Measurements from ENCODE around the gene PSMD14.
"Not testable (repeated sequence)": the region's sequence is repeated elsewhere in the genome, so short reads cannot be mapped to it uniquely, and the experiment has no call there.

PSMD14 gene

DNA sequence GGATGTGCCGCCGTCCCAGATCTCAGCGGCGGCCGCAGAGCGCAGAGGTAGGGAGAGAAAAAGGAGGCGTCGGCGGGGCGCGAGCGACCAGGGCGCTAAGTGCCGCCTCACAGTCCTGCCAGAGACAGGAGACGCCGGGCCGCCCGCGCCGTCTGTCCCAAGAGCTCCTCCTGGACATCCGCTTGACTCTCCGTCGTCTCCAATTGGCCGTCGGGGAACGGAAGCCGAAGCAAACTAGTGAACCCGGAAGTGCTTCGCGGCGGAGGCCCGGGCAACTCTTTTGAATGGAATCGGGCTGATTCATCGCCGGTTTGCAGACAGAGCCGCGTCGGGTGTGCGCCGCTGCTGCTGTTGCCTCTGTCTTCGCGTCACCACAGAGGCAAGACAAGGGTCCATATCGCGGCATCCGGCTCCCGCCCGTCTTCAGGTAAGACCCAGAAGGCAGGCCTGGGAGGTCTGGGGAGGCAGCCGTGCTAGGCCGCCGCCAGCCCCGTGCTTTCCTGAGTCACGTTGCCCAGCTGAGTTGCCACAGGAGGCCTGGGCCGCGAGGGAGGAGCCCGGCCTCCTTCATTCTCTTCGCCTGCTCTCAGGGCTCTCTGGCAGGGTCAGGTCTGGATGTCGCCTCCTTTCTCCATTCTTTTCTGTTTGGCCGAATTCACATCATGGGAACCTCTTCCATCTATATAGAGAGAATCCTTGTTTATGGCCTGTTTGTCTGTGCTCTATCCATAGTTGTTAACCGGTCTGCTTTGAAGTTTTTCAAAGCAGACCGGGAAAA lies at the start of gene PSMD14:
PSMD14 (plus strand) TSS at position 248 of the 778 bp plus-strand sequence. CDS start 10,401 bp downstream, outside the sequence.
- in situ Hi-C loops (cut with HindIII; ENCODE audit: low pct_unique_long_range_greater_than_20kb, low sequenced_read_pairs), result no loop called here
- no peak for TF ChIP-seq JUND (IDR thresholded peaks at IDR 0.05; ENCODE audit: low read depth)
- peak; percentile 40 to 93 for DNase-seq (ENCODE audit: low read depth in 1 of 2, low spot score in 1 of 2)

DNA sequence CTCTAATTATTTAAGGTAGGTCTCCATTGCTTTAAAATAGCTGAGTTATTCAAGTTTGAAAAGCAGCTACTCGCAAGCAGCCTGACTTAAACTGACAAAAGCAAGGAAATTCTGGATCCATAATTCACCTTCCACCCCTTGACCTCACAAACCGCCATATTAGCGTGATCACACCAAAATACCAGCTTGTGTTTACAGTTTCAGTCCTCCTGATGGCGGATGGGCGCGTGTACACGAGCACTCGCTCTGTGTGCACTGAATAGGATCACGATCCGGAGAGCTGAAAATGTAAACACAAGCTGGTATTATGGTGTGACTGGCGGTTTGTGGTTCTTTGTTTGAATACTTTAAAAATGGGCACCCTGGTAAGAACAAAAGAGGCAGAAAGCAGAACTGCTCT lies 42.4 kb upstream of the PSMD14 start:
- DNase-seq (ENCODE audit: low read depth in 1 of 2, low spot score in 1 of 2), result no peak
- in situ Hi-C loops (cut with HindIII; ENCODE audit: low pct_unique_long_range_greater_than_20kb, low sequenced_read_pairs), result no loop called here
- TF ChIP-seq JUND (IDR thresholded peaks at IDR 0.05; ENCODE audit: low read depth), result no peak

DNA sequence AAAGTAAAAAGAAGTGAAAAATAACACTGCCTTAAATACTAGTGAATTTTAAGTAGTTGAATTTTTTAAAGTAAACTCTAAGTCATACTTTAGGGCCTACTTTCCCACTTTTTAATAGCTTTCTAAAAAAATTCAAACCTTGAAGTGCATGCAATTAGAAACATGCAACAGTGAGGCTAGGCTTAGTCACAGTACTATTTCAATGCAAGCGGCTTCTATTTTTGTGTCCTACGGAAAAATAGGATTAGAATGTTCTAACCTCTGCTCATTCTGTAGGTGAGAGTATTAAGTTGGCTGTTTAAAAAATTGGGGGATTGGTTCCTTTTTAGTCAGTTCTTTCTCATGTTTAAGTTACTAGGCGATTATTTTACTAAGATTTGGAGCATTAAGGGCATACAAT lies 39.1 kb upstream of the PSMD14 start:
- in situ Hi-C loops (cut with HindIII; ENCODE audit: low pct_unique_long_range_greater_than_20kb, low sequenced_read_pairs), result no loop called here
- DNase-seq (ENCODE audit: low read depth in 1 of 2, low spot score in 1 of 2), result no peak
- TF ChIP-seq JUND (IDR thresholded peaks at IDR 0.05; ENCODE audit: low read depth), result no peak

DNA sequence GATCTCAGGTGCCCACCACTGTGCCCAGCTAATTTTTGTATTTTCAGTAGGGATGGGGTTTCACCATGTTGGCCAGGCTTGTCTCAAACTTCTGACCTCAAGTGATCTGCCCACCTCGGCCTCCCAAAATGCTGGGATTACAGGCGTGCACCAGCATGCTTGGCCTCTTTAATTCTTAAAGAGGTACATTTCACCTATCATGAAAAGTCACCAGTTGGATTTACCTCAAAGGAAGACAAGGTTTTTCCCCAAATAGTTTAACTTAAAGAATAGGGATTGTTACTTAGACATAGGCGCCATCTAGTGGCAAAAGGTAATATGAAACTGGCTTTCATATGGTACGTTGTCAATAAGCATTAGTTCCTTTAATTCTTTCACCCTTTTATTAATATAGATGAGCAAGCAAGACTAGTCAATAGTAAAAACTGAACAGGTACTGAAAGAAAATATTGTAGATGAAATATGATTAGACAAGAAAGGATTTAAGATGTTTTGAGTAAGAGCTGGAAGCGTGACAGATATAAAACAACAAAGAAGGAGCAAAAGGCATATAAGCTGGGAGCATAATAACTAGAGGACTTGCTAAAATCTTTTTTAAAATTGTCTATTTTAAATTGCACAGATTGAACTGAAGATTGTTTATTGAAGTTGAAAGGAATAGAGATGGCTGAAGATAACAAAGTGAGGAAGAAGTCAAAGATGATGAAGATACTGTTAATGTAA lies 35.0 kb upstream of the PSMD14 start:
- DNase-seq (ENCODE audit: low read depth in 1 of 2, low spot score in 1 of 2), result peak in 1 of 2 experiments; percentile 62
- in situ Hi-C loops (cut with HindIII; ENCODE audit: low pct_unique_long_range_greater_than_20kb, low sequenced_read_pairs), result no loop called here
- no peak for TF ChIP-seq JUND (IDR thresholded peaks at IDR 0.05; ENCODE audit: low read depth)

DNA sequence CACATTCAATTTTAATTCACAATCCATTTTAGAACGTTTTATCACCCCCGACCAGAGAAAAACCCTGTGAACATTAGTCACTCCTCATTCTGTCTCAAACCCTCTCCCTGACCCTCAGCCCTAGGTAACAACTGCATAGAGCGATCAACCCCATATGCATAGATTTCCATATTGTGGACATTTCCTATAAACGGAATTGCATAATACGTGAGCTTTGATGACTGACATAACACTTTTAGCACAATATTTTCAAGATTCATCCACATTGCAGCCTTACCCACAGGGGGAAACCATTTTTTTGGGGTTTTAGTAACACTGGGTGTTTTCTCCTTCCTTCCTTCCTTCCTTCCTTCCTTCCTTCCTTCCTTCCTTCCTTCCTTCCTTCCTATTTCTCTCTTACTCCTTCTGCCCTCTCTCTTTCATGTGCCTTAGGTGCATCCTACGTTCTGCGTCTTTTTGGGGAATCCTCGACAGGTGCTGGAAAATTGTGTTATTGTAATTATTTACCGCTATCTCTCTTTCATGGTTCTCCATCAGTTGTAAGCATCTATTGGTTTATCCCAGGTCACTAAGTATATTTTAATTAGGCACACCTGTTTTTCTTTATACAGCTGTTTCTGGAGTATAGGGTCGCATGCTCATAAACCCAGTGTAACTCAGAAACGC lies 29.5 kb upstream of the PSMD14 start:
- in situ Hi-C loops (cut with HindIII; ENCODE audit: low pct_unique_long_range_greater_than_20kb, low sequenced_read_pairs), result not testable (repeated sequence)
- peak; percentile 26 to 63 for DNase-seq (ENCODE audit: low read depth in 1 of 2, low spot score in 1 of 2)

DNA sequence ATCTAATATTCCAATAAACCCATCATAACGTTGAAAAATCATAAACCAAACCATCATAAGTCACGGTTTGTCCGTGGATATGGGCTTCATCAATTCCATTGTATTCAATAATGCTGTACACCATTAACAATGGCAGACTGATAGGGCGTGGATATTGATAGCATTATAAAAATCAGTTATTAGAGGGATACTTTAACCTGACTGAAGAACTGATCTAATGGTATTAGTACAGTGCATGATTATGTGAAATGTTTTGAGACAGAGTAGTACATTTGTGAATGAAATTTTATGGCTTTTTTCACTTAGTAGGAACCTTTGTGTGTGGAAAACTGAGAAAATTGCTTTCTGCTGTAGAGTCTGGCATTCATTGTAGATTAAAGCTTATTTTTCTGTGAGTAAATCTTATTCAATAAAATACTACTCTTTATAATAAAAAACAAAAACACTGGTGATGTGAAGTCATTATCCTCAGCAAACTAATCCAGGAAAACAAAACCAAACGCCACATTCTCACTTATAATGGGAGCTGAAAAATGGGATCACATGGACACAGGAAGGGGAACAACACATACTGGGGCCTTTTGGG lies 28.9 kb upstream of the PSMD14 start:
- DNase-seq (ENCODE audit: low read depth in 1 of 2, low spot score in 1 of 2), result peak in 1 of 2 experiments; percentile 10
- in situ Hi-C loops (cut with HindIII; ENCODE audit: low pct_unique_long_range_greater_than_20kb, low sequenced_read_pairs), result not testable (repeated sequence)

DNA sequence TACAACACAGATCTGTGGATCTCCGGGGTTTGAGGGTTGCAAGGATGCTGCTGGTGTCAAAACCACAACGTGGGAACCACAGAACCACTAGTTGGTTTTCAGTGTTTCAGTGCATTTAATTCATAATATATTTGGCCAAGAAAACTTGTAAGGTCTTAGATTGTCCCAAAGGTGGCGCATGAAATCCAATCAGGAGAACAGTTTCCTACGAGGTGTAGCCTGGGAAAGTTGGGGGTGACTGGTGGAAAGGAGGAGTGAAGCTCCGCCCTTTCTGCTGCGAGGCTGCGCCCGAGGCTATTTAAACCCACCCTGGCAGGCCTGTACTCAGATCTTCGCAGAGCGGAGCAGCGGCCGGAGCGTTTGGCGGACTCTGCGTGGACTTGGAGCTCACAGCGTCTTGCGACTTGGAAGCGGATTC lies 27.3 kb upstream of the PSMD14 start:
- in situ Hi-C loops (cut with HindIII; ENCODE audit: low pct_unique_long_range_greater_than_20kb, low sequenced_read_pairs), result not testable (repeated sequence)
- peak in 1 of 2 experiments; percentile 81 for DNase-seq (ENCODE audit: low read depth in 1 of 2, low spot score in 1 of 2)

DNA sequence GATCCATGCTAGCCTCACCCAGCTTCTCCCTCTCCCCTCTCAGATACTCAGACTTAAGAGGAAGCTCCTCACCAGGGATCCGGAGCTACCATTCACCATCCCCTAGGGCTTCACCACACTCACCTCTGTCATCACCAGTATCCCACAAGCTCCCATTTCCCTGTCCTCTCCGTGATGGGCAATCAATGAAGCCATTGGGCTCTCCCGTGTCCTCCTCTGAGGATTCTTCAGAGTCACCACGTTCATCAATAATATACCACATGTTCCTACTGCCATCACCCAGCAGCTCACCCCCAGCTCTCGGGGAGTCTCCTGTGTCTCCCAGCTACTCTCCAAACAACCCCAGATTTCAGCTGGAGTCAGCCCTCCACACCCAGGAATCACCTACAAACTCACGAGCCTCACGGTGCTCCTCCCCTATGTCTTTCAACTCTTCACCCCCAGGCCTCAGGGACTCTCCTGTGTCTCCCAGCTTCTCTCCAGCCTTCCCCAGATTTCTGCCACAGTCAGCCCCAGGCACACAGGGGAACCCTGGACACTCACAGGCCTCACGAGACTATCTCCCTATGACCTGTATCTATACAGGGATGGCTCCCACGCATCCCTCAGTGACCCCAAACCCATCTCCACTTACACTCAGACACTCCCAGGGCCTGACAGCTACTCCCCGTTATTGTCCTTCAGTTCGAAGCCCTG lies 26.5 kb upstream of the PSMD14 start:
- in situ Hi-C loops (cut with HindIII; ENCODE audit: low pct_unique_long_range_greater_than_20kb, low sequenced_read_pairs); DNase-seq (ENCODE audit: low read depth in 1 of 2, low spot score in 1 of 2): not testable (repeated sequence)

DNA sequence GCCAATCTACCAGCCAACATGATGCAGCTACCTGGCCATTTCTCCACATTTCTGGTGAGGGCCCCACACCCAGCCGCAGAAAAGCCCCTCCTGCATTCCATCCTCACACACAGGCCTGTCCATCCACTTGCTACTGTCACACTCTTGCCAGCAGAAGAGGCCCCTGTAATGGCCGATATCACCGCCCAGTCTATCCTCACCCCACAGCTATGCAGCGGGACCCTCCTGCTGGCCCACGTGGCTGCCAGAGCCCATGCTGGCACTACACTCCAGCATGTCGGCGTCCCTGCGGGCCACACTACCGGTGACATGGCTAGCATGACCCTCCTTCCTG lies 25.9 kb upstream of the PSMD14 start:
- in situ Hi-C loops (cut with HindIII; ENCODE audit: low pct_unique_long_range_greater_than_20kb, low sequenced_read_pairs); DNase-seq (ENCODE audit: low read depth in 1 of 2, low spot score in 1 of 2): not testable (repeated sequence)

DNA sequence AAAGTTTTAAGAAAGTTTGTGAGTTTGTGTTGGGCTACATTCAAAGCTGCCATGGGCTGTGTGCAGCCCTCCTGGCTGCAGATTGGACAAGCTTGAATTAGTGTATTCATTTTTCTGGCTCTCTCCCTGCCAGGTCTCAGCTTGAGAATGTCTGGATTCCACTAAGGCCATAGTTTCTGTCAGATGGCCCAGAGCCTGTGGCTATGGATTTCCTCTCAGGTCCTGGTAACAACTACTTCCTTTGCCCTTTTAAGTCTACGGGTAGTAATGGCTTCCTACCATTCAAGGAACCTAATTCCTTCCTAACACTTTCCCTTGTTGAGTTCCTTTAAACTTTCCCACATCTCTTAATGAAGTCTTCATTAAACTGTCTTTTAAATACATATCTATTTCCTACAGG lies 24.3 kb upstream of the PSMD14 start:
- in situ Hi-C loops (cut with HindIII; ENCODE audit: low pct_unique_long_range_greater_than_20kb, low sequenced_read_pairs), result no loop called here

DNA sequence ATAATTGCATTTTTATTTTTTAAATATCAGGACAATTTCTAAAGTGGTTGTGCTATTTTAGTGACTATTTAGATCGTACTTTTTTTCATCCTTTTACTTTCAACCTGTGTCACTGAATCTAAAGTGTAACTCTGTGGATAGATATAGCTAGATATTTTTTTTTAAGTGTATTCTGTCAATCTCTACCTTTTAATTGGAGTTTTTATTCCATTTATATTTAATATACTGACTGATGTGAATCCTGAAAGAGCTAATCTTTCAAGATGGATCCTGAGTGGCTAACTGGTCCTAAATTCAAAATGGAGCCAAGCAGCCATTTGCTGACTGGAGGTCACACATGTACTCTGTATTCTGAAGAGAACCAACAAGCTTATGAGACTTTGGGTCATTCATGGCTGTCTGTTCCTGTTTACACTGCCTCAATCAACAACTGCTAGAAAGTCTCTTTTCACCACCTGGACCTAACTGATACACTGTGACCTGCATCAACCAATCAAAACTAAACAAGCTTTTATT lies 4.6 kb upstream of the PSMD14 start:
- in situ Hi-C loops (cut with HindIII; ENCODE audit: low pct_unique_long_range_greater_than_20kb, low sequenced_read_pairs), result no loop called here
- TF ChIP-seq JUND (IDR thresholded peaks at IDR 0.05; ENCODE audit: low read depth), result no peak
- no peak for DNase-seq (ENCODE audit: low read depth in 1 of 2, low spot score in 1 of 2)

More for the DNA sequence above, 24.3 kb upstream of the PSMD14 start:
- no peak for DNase-seq (ENCODE audit: low read depth in 1 of 2, low spot score in 1 of 2)
- TF ChIP-seq JUND (IDR thresholded peaks at IDR 0.05; ENCODE audit: low read depth), result no peak

DNA sequence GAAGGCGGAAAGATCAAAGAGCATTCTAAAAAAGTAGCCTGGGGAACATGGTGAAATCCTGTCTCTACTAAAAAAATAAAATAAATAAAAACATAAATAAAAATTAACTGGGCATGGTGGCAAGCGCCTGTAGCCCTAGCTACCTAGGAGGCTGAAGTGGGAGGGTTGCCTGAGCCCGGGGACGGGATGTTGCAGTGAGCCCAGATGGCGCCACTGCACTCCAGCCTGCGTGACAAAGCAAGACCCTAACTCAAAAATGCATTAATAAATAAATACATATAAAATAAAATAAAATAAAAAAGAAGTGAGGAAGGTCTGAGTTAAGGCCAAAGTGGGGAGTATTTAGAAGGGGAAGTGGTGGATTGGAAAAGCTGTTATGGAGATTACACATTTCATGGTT lies 1.3 kb upstream of the PSMD14 start:
- TF ChIP-seq JUND (IDR thresholded peaks at IDR 0.05; ENCODE audit: low read depth), result no peak
- in situ Hi-C loops (cut with HindIII; ENCODE audit: low pct_unique_long_range_greater_than_20kb, low sequenced_read_pairs), result no loop called here
- no peak for DNase-seq (ENCODE audit: low read depth in 1 of 2, low spot score in 1 of 2)

Data from T47D (cell line).